Hepatocyte (in vitro differentiated cells): ENCODE measurements around the gene DIDO1. TPM values are rescaled to one million over a fixed set of nuclear protein-coding genes. Genes with fewer than 3 reads are reported as not detected.
A peak's percentile ranks its signal among the peaks of the same experiment; 100 is the strongest.

Experiments used
- DNase-seq: peaks from one replicate; pipeline ENCODE4 v3.0.0-alpha.2; 2016; ENCODE audit warnings: low spot score
- H2AFZ ChIP-seq: fragments of 200-600 bp; sonication (generic); 2 replicates; pipeline ENCODE4 v1.6.0; 2016; ENCODE audit warnings: antibody characterized with exemption, mild to moderate bottlenecking
- H3K27ac ChIP-seq: fragments of 200-600 bp; sonication (generic); 2 replicates; pipeline ENCODE4 v1.5.1; 2016; ENCODE audit warnings: mild to moderate bottlenecking
- H3K27me3 ChIP-seq: fragments of 200-600 bp; sonication (generic); 2 replicates; pipeline ENCODE4 v1.6.1; 2016
- H3K36me3 ChIP-seq: fragments of 200-600 bp; sonication (generic); replicated peaks from 2 replicates; pipeline ENCODE4 v1.5.1; 2016; ENCODE audit warnings: low read depth; ENCODE audit not compliant: insufficient read depth
- H3K4me1 ChIP-seq: fragments of 200-600 bp; sonication (generic); 2 replicates; pipeline ENCODE4 v1.5.1; 2016; ENCODE audit warnings: mild to moderate bottlenecking, moderate library complexity; ENCODE audit not compliant: insufficient read depth
- H3K4me2 ChIP-seq: fragments of 200-600 bp; sonication (generic); 2 replicates; pipeline ENCODE4 v1.6.0; 2016
- H3K4me3 ChIP-seq: fragments of 200-600 bp; sonication (generic); 2 replicates; pipeline ENCODE4 v1.5.1; 2016; ENCODE audit warnings: mild to moderate bottlenecking
- H3K79me2 ChIP-seq: fragments of 200-600 bp; sonication (generic); 2 replicates; pipeline ENCODE4 v1.6.0; 2017; ENCODE audit warnings: mild to moderate bottlenecking
- H3K9me2 ChIP-seq: fragments of 200-600 bp; sonication (generic); replicated peaks from 2 replicates; pipeline ENCODE4 v1.6.0; 2017; ENCODE audit warnings: mild to moderate bottlenecking; ENCODE audit not compliant: insufficient read depth
- H3K9me3 ChIP-seq: fragments of 200-600 bp; sonication (generic); 2 replicates; pipeline ENCODE4 v1.5.1; 2016; ENCODE audit warnings: low read depth, mild to moderate bottlenecking
- H4K20me1 ChIP-seq: fragments of 200-600 bp; sonication (generic); 2 replicates; pipeline ENCODE4 v1.6.0; 2016; ENCODE audit warnings: mild to moderate bottlenecking; ENCODE audit not compliant: insufficient read depth, poor library complexity, severe bottlenecking
- CTCF ChIP-seq: fragments of 200-600 bp; sonication (generic); IDR thresholded peaks from 2 replicates; pipeline ENCODE4 v1.5.1; 2016; ENCODE audit warnings: antibody characterized with exemption, mild to moderate bottlenecking; ENCODE audit not compliant: poor library complexity
- EZH2 ChIP-seq: fragments of 200-600 bp; sonication (generic); IDR thresholded peaks from 2 replicates; pipeline ENCODE4 v1.6.1; 2016; ENCODE audit warnings: antibody characterized with exemption, mild to moderate bottlenecking, borderline replicate concordance
- EZH2phosphoT487 ChIP-seq: fragments of 200-600 bp; sonication (generic); IDR thresholded peaks from one replicate; pipeline ENCODE4 v1.6.1; 2018; ENCODE audit warnings: antibody characterized with exemption, mild to moderate bottlenecking, low read depth, moderate library complexity; ENCODE audit not compliant: unreplicated experiment, severe bottlenecking
- WGBS: methylation state at CpG from one replicate; pipeline ENCODE4 v1.1.6; 2016; ENCODE audit warnings: low lambda C conversion rate; ENCODE audit errors: missing lambda C conversion rate; 5-methylcytosine and 5-hydroxymethylcytosine counted together
- polyA plus RNA-seq: library from polyadenylated mRNA; unstranded; fragments of >200 nt; fragmentation: Nextera tagmentation; extraction: Ambion mirVana; gene quantifications from 2 replicates; pipeline ENCODE4 v1.2.1, GENCODE V29; 2016
- total RNA-seq: library from RNA; depleted of rRNA; stranded (reverse); fragments of >200 nt; gene quantifications from 2 replicates; pipeline ENCODE4 v1.2.3, GENCODE V29; 2014

DIDO1 gene
- total and polyA plus RNA-seq, 2 experiments from 2014 or later = 26.5 to 31.6 TPM

- Histone ChIP-seq H3K27ac (peak overlapping the region; percentile 99), H2AFZ (no peak overlapping the region), H4K20me1 (no peaks in the 10 kb centered on the region), H3K4me3 (no peak overlapping the region), H3K4me1 (peaks cover 34% of the 10 kb centered on the region), H3K9me2 (no peaks in the 10 kb centered on the region), H3K79me2 (peaks cover 7% of the 10 kb centered on the region), H3K4me2 (peak overlapping the region; percentile 78), H3K9me3 (no peaks in the 10 kb centered on the region), H3K27me3 (no peaks in the 10 kb centered on the region), H3K36me3 (no peaks in the 10 kb centered on the region)
- DNase-seq = peak; percentile 82
- 50% methylated on average over 23 of the region's 23 CpGs for WGBS
- no peak for TF ChIP-seq CTCF
- TF ChIP-seq EZH2 = no peak
- TF ChIP-seq EZH2phosphoT487 = no peak
Observed at GRCh38 chr20:62955519-62956386, 29.4 kb upstream of the DIDO1 start.

- Histone ChIP-seq H3K4me2 (peak overlapping the region; percentile 78), H4K20me1 (no peaks in the 10 kb centered on the region), H3K9me2 (no peaks in the 10 kb centered on the region), H2AFZ (no peak overlapping the region), H3K27me3 (no peaks in the 10 kb centered on the region), H3K9me3 (no peaks in the 10 kb centered on the region), H3K4me3 (peak overlapping the region; percentile 0), H3K4me1 (peaks cover 34% of the 10 kb centered on the region), H3K79me2 (peaks cover 9% of the 10 kb centered on the region), H3K27ac (peak overlapping the region; percentile 99), H3K36me3 (no peaks in the 10 kb centered on the region)
- peak; percentile 90 for DNase-seq
- WGBS = 8% methylated on average over 27 of the region's 32 CpGs
- TF ChIP-seq CTCF = no peak
- no peak for TF ChIP-seq EZH2
- TF ChIP-seq EZH2phosphoT487 = no peak
Observed at GRCh38 chr20:62953839-62954703, 27.8 kb upstream of the DIDO1 start.

- no peaks in the 10 kb centered on the region for H3K9me3 ChIP-seq
- no peaks in the 10 kb centered on the region for H3K9me2 ChIP-seq
- H2AFZ ChIP-seq = no peak overlapping the region
- H3K36me3 ChIP-seq = no peaks in the 10 kb centered on the region
- H3K4me2 ChIP-seq = peak overlapping the region; percentile 78
- H3K79me2 ChIP-seq = peaks cover 13% of the 10 kb centered on the region
- TF ChIP-seq EZH2 = no peak
- no peak for TF ChIP-seq CTCF
- TF ChIP-seq EZH2phosphoT487 = no peak
- peaks cover 34% of the 10 kb centered on the region for H3K4me1 ChIP-seq
- 67% methylated on average over 14 of the region's 19 CpGs for WGBS
- H3K27ac ChIP-seq = peak overlapping the region; percentile 99
- no peaks in the 10 kb centered on the region for H4K20me1 ChIP-seq
- H3K27me3 ChIP-seq = no peaks in the 10 kb centered on the region
- H3K4me3 ChIP-seq = peak overlapping the region; percentile 0
- peak; percentile 41 for DNase-seq
Observed at GRCh38 chr20:62952968-62953838, 26.9 kb upstream of the DIDO1 start.
